Adrenal gland (tissue), 5 donors: ENCODE measurements around the gene ZNF337.
"Not testable (repeated sequence)": the region's sequence is repeated elsewhere in the genome, so short reads cannot be mapped to it uniquely, and the experiment has no call there.

Experiments used
- CTCF ChIP-seq, 6 experiments: fragments of 450-650 bp in 4 of 6; fragments of 200-600 bp in 2 of 6; sonication (generic) in 1 of 6; IDR thresholded peaks; 1 replicate in 5 of 6; 2 replicates in 1 of 6; pipeline versions ENCODE4 v1.5.1 to v1.8.0; 2016 to 2021; ENCODE audit warnings: antibody characterized with exemption in 6 of 6, mild to moderate bottlenecking in 2 of 6, moderate library complexity in 1 of 6
- POLR2A ChIP-seq, 2 donors: fragments of 450-650 bp; IDR thresholded peaks; one replicate each; pipeline ENCODE4 v1.6.1; 2017; ENCODE audit warnings: antibody characterized with exemption in 2 of 2, mild to moderate bottlenecking in 2 of 2, moderate library complexity in 1 of 2
- donor health status: DM: no; HTN: no; CAD: no.

GRCh38 chr20:25683826-25684225 is 12.8 kb downstream of the ZNF337 start:
- not testable (repeated sequence) for TF ChIP-seq POLR2A, CTCF (IDR thresholded peaks at IDR 0.05)
